GM19035 (cell line): ENCODE results near the gene EXOC3.
A peak's percentile ranks its signal among the peaks of the same experiment; 100 is the strongest.

Experiments
- ATAC-seq: cut with Tn5 transposase; IDR thresholded peaks from one replicate; pipeline ENCODE4 v1.9.1; 2021; ENCODE audit not compliant: unreplicated experiment

The EXOC3 gene

DNA sequence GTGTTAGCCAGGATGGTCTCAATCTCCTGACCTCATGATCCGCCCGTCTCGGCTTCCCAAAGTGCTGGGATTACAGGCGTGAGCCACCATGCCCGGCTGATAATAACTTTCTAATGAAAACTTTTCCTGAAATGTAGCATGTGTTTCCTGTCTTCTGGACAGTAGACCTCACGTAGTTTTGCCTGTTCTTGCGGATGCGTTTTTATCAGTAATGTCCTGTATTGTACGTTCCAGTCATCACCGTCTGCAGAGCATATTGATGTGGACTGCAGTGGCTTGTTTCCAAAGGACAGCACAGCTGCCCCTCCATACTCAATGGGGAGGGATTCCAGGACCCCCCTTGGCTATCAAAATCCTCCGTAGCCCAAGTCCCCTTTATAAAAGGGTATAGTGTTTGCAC lies 12.8 kb downstream of the EXOC3 start:
- no peak for ATAC-seq

DNA sequence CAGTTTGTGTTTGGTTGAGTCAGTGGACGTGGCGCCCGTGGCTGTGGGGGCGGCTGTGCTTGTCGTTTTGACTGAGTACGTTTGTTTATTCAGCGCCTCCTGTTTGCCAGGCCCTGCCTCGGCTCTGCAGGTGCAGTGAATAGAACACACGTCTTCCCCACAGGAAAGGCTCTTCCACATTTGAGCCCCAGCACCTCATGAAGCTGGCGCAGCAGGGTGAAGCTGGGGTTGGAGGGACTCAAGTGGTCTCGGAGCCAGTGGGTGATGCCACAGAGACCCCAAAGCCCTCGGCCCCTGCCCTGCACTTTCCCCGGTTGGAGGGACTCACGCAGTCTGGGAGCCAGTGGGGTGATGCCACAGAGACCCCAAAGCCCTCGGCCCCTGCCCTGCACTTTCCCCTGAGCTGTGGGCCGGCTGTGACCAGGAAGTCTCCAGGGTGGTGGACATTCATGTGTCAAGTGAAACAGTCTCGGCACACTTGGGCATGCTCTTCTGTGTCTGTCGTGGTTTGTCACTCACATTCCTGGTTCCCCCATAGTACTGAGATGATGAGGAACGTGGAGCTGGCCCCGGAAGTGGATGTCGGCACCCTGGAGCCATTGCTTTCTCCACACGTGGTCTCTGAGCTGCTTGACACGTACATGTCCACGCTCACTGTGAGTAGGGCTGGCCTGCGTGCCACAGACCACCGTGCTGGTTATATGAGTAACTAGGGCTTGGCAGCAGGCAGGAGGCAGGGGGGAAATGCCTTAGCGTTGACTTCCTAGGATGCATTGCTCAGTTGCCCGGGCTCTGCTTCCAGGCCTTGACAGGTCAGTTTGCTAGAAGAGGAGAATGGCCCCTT lies 13.6 kb downstream of the EXOC3 start:
- no peak for ATAC-seq

DNA sequence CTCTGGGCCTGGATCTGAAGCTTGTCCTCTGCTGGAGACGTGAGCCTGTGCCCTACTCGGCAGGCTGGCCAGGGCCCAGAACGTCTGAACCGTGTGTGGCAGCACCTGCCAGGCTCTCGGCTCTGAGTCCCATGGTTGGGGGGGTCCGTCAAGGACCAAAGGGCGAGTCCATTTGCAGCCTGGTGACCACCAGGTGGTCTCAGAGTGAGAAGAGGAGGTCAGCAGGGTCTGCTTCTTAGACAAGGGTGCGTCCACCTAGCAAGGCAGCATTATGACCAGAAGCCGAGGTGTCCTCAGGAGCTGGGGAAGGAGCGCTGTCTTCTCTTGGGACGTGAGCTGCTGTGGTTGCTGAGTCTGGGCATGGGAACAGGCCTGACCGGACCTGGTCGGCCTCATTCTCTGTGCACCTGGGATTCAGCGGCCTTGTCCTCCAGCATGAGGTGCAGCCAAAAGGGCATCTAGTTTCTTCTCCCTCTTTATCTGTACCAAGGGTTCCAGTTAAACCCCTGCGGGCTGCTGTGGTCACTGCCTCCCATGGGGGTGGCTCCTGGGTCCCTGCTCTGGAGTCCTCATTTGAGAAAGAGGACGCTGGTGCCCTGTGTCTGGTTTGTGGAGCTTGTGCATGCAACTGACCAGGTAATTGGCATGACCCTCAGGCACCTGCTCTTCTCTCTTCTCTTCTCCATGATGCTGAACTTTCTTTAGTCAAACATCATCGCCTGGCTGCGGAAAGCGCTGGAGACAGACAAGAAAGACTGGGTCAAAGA lies 14.4 kb downstream of the EXOC3 start:
- ATAC-seq: no peak

DNA sequence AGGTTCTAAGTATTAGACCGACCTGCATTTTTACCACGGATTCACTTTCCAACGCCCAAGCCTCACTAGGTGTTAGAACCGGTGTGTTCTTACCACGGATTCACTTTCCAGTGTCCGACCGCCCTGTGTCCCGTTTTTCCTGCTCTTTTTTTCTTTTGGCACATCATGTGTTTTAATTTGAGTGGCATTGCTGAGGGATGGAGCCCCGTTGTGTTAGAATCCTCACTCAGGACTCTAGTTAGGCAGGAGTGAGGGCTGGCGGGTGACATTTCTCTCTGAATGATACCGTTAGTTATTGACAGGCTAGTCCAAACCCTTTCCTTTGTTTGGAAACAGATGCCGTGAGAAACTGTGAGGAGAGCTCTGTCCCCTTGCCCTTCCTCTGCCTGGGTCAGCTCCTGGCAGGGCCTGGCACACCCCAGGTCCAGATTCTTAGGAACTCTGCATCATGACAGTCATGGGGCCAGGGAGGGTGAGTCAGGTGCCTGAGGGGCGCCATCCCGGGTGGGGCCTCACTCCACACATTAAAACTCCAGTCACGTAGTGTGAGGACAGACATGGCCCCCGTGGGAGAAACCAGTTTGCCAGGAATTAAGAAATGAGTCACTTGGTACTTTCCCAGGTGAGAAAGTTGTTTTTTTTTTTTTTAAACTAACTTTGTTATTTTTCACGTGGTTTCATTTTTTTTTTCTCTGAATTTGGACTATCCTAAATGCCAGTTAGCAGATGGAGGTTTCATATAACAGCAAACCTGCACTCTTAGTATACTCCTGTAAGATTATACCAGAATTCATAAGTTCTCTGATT lies 15.8 kb downstream of the EXOC3 start:
- ATAC-seq: peak; percentile 69

DNA sequence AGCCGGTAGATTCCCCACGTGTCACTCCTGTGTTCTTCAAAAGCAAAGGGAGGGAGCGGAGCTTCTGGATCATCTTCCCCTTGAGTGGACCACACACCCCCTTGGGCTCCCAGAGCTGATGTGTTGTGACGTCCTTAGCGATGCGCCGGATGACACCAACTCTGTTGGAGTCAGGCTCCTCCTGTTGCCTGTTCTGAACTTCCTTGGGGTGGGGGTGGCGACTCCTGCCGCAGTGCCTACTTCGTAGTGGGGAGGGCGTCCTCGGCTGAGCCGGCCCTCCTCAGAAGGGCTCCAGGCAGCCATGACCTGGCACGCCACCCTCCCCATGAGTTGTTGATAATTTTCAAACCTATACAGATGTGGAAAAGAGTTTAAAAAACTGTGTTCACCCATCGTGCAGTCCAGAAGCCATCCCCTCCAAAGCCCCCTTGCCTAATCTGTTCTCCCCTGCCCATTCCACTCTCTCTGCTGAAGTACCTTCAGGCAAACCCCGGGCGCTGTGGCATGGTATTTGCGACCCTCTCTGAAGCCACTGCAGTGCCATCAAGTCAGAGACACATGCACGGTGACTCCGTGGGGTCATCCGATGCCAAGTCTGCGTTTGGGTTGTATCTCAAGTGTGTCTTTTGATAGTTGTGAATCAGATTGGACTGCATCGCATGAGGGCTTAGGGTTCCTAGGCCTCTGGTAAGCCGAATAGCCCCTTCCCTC lies 16.7 kb downstream of the EXOC3 start:
- ATAC-seq: no peak

DNA sequence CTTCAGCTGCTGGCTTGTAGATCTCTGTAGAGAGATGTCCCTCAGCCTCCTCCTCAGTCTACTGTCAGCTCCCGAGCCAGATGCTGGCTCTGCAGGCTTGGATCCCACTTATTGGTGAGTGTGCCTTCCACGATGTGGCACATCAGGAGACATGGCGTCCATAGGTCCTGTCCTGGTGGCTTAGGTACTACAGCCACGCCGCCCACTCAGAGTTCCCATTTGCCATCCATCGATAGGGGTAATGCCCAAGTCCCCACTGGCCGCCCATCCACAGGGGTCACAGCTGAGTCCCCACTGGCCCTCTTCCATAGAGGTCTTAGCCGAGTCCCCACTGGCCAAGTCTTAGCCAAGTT lies 17.3 kb downstream of the EXOC3 start:
- ATAC-seq: no peak

DNA sequence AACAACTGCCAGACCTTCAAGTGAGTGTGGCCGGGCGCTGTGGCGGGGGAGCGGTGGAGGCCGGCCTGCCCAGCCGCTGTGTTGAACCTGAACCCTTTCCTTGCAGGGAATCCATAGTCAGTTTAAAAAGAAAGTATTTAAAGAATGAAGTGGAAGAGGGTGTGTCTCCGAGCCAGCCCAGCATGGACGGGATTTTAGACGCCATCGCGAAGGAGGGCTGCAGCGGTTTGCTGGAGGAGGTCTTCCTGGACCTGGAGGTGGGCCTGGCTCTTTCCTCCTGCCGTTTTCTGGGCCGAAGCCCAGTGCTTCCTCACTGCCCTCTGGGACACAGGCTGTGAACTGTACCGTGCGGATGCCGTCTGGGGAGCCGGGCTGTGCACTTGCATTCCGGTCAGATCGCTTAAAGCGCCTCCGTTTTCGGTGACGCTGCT lies 19.1 kb downstream of the EXOC3 start:
- ATAC-seq: no peak

DNA sequence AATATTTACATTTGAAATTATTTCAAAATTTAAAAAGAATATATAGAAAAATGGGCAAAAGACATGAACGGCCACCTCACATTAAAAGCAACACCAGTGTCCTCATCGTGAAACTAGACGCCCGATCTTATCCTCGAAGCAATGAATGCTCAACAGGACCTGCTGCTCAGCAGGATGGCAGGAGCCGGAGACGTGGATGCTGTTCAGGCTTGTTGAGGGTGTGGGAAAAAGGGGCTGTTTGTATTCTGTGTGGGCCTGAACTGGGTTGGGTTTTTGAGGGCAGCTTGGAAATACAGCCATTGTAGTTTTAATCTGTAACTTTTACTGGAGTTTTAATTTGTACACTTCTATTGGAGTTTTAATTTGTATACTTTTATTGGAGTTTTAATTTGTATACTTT lies 20.3 kb downstream of the EXOC3 start:
- no peak for ATAC-seq

DNA sequence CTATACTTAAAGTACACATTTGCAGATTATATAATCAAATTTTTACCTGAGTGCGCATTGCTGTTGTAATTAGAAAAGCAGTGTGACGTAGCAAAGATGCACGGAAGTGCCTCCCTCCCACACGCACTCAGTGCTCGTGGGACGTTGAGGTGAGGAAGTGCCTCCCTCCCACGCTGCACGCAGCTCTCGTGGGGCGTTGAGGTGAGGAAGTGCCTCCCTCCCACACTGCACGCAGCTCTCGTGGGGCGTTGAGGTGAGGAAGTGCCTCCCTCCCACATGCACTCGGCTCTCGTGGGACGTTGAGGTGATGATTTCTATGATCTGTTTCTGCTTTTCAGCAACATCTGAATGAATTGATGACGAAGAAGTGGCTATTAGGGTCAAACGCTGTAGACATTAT lies 21.0 kb downstream of the EXOC3 start:
- ATAC-seq: no peak

DNA sequence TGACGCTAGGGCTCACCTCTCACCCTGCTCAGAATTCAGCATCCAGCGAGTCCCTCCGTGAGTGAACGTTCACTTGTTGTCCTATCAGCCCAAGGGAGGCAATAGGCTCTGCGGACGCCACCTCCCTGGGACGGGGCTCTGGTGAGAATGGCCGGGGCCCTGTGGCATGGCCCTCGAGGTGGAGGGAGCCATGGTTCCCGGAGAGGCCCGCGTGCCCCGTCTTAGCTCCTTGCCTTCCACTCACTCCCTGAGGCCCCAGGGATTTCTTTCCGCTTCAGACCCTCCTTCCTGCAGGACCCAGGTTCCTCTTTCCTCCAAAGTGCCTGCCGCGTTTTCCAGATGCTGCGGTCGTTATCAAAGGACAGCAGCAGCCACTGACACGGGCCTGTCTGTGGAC lies 21.5 kb downstream of the EXOC3 start:
- no peak for ATAC-seq

DNA sequence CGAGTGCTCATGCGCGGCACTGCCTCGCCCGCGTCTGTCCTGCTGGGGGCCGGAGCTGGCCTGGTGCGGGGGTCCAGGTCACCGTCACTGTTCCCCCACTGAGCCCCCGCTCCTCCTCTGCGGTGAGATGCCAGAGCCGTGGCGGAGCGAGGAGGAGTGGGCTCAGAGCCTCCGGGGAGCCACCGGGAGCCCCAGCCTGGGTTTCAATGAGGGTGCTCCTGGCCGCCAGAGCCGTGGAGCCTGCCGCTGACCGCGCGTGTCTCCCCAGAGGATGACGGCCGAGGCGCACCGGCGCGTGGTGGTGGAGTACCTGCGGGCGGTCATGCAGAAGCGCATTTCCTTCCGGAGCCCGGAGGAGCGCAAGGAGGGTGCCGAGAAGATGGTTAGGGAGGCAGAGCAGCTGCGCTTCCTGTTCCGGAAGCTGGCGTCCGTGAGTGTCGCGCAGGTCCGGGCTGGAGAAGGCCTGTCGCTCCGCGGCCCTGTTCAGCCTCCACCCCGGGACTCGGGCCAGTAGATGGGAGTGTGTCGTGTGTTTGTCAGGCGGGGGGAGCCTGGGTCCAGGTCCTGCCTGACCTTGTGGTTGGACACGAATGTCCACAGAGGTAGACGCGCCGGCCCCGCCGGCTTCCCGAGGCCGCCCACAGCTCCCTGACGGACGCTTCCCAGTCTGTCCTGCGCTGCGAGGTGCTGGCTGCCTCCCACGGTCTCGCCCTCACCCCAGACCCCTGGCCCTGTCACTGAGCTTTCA lies 22.0 kb downstream of the EXOC3 start:
- no peak for ATAC-seq

DNA sequence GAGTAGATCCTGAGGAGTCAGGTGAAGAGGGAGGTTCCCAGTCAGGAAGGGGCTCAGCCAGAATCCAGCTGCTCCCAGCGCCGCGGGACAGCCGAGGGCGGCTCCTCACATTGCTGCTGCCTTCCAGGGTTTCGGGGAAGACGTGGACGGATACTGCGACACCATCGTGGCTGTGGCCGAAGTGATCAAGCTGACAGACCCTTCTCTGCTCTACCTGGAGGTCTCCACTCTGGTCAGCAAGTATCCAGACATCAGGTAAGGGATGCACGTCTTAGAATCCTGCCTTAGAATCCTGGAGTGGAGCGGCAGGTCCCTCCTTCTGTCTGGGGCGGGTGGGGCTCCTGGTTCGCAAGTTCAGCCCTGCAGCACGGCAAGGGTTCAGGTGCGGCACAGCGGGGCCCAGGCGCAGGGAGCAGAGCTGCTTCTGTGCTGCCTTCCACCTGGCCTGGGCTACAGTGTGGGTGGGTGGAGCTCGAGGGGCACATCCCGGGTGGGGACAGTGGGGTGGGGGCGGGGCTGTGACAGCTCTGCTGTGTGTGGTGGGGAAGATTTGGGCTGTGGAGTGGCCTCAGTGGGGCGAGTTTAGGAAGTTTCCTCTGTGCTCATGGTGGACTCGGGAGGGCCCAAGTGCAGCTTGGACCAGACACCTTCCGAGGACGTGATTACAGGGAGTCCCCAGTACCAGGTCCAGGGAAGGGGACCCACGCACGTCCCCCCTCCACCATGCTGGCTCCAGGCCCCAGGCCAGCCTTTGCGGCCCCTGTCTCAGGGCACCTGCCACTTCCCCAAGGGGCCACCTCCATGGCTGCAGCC lies 22.8 kb downstream of the EXOC3 start:
- ATAC-seq: no peak

DNA sequence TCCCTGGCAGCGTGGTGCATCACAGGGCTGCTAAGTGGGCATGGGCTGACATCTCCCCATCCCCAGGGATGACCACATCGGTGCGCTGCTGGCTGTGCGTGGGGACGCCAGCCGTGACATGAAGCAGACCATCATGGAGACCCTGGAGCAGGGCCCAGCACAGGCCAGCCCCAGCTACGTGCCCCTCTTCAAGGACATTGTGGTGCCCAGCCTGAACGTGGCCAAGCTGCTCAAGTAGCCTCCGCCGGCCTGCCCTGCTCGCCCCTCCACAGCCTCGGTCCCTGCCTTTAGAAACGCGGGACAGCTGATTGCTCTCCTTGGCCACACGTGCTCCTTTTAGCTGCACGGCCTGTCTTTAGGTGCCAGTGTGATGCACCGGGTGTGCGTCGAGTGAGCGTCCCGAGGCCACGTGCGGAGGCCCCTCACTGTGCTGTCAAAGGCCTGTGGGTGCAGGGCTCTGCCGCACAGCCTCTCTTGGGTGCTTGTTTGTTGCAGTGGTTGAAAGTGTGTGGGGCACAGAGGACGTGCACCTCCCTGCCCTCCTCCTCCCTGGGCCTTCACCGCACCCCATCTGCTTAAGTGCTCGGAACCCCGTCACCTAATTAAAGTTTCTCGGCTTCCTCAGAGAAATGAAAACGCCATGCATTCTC lies 23.8 kb downstream of the EXOC3 start:
- ATAC-seq: no peak

DNA sequence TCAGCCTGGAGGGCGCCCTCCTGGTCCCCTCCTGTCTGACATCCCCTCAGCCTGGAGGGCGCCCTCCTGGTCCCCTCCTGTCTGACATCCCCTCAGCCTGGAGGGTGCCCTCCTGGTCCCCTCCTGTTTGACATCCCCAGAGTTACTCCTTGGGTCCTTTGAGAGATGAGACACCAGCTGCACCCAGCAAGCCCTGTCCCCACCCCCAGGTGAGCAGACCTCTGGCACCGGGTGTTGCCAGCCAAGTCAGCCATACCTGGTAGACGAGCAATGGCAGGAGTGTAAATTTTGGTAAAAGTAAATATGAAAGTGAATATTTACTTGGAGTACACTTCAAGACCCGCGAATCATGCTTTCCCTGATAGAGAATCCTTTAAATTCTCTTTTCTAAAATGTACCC lies 25.4 kb downstream of the EXOC3 start:
- no peak for ATAC-seq

DNA sequence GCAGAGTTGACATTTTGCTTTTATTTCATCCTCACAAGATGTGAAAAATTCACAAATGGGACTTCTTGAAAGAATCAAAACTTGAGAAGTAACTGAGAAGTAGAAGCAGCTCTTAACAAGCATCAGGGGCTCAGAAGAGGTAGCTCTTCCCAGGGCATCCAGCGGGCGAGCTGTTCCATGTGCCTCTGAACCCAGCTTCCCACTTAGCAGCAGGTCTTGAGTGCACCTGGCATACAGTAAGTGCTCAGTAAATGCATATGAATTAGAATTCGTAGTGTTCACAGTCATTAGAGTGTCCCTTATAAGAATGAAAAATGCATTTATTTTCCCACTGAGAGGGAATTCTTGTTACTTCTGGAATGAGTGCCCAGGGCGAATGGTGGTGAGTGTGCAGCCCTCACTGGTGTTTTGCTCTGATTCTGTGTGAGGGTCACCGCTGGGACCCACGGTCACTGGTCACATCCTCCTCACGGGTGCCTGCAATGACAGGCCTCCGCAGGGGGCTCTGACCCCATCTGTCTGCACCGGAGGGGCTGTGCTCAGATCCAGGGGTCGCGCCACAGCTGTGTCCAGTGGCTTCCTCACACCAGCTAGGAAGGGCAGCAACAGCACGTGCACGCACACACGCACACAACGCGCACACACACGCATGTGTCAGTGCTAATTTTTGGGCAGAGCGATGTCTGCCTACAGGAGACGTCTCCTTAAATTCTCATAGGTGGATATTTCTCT lies 26.9 kb downstream of the EXOC3 start:
- ATAC-seq: no peak

DNA sequence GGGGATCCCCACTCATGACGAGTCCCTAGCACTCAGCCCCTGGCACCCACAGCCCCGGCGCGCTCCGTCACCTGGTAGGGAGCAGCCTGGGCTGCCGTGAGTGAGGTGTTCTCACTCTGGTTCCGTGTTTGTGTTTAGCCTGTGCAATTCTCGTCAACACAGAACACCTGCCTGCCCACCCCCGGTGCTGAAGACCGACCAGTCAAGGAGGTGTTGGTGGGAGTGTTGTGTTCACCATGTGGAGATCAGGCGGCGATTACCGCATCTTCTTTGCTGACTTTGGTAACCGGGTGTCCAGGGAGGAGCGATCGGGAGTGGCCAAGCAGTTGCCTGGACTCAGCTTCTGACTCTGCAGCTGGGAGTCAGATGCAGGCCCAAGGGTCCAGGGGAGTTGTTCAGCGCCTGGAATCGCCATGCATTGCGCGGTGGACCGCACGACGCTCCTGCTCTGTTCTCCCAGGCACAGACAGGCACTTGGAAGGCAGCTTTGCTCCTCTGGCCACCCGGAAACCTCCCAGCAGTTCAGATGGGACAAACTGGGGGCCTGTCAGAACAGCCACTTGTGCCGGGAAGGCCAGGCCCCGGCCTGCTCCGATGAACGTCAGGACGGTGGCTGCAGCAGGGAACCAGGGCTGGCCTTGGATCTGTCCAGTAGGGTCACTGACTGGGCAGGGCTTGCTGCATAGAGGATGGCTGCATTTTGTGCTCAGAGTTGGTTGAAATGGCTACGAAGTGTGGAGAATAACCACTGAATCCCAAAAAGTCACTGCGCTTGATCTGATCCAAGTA lies 28.2 kb downstream of the EXOC3 start:
- no peak for ATAC-seq

DNA sequence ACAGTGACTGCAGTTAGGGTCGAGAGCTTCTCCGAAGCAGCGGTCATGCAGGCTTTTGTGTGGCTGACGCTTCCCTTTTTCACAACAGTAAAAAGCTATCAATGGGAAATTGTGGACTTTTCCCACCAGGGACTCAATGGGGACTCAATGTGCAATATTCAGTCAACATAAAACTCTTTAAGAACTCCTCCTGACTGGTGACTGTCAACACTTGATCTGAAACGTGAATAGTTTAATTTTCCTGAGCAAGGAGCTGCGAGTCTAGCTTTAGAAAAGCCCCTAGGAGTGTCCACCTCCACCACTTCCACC lies 28.7 kb downstream of the EXOC3 start:
- ATAC-seq: no peak
